Upper lobe of left lung (tissue), 4 donors: ENCODE data around the gene EIF4EBP3.

Experiments
- EP300 ChIP-seq, 4 donors: sonication (generic); formaldehyde crosslinking; IDR thresholded peaks; one replicate each; pipeline ENCODE4 v1.5.1; 2017; ENCODE audit warnings: antibody characterized with exemption in 4 of 4, control low read depth in 2 of 4
- POLR2A ChIP-seq, 4 donors: fragments of 450-650 bp; IDR thresholded peaks; one replicate each; pipeline ENCODE4 v1.5.1; 2016 to 2017; ENCODE audit warnings: antibody characterized with exemption in 4 of 4, mild to moderate bottlenecking in 2 of 4
- TF ChIP-seq, protein P1 (sequence below), 6 experiments: fragments of 450-650 bp in 4 of 6; fragments of 200-600 bp in 2 of 6; sonication (generic) in 2 of 6; IDR thresholded peaks; one replicate each; pipeline ENCODE4 v1.5.1; 2016 to 2019; ENCODE audit warnings: antibody characterized with exemption in 6 of 6

DNA sequence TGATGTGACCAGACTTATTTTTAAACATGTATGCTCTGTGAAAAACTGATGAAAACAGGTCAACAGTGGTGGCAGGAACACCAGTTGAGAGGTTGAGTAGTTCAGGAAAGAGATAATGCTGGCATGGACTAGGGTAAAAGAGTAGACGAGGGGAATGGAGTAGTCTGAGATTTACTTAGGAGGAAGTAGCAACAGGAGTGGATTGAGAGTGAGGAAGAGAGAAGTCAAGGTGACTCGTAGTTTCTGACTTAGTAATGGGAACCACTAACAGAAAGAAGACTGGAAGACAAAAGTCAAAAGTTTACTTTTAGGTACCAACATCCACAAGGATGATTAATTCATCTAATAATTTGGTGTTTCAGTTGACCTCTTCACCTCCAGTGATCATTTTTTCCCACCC, 6.2 kb downstream of the EIF4EBP3 start:
- TF ChIP-seq, protein P1, sequence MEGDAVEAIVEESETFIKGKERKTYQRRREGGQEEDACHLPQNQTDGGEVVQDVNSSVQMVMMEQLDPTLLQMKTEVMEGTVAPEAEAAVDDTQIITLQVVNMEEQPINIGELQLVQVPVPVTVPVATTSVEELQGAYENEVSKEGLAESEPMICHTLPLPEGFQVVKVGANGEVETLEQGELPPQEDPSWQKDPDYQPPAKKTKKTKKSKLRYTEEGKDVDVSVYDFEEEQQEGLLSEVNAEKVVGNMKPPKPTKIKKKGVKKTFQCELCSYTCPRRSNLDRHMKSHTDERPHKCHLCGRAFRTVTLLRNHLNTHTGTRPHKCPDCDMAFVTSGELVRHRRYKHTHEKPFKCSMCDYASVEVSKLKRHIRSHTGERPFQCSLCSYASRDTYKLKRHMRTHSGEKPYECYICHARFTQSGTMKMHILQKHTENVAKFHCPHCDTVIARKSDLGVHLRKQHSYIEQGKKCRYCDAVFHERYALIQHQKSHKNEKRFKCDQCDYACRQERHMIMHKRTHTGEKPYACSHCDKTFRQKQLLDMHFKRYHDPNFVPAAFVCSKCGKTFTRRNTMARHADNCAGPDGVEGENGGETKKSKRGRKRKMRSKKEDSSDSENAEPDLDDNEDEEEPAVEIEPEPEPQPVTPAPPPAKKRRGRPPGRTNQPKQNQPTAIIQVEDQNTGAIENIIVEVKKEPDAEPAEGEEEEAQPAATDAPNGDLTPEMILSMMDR (IDR thresholded peaks at IDR 0.05): no peak
- no peak for TF ChIP-seq POLR2A (IDR thresholded peaks at IDR 0.05)
- TF ChIP-seq EP300 (IDR thresholded peaks at IDR 0.05): no peak
